ENCODE measurements around the gene CPT2. TPM values are rescaled to one million over a fixed set of nuclear protein-coding genes. Genes with fewer than 3 reads are reported as not detected.

CPT2 gene
- total RNA-seq, 1 donor from 2014 or later: 15.5 TPM

GRCh38 chr1:53188099-53188498 is 8.5 kb upstream of the CPT2 start:
- H3K27ac Mint-ChIP-seq: no peak overlapping the region
- H3K4me3 Mint-ChIP-seq: no peak overlapping the region
- no peaks in the 10 kb centered on the region for H3K9me3 Mint-ChIP-seq
- TF ChIP-seq, protein P1, sequence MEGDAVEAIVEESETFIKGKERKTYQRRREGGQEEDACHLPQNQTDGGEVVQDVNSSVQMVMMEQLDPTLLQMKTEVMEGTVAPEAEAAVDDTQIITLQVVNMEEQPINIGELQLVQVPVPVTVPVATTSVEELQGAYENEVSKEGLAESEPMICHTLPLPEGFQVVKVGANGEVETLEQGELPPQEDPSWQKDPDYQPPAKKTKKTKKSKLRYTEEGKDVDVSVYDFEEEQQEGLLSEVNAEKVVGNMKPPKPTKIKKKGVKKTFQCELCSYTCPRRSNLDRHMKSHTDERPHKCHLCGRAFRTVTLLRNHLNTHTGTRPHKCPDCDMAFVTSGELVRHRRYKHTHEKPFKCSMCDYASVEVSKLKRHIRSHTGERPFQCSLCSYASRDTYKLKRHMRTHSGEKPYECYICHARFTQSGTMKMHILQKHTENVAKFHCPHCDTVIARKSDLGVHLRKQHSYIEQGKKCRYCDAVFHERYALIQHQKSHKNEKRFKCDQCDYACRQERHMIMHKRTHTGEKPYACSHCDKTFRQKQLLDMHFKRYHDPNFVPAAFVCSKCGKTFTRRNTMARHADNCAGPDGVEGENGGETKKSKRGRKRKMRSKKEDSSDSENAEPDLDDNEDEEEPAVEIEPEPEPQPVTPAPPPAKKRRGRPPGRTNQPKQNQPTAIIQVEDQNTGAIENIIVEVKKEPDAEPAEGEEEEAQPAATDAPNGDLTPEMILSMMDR (IDR thresholded peaks at IDR 0.05; ENCODE audit: unreplicated experiment): no peak
- no peak for DNase-seq (ENCODE audit: low spot score in 2 of 2, unreplicated experiment in 2 of 2)
- H3K27me3 Mint-ChIP-seq (ENCODE audit: low read depth): peaks cover 3% of the 10 kb centered on the region
- H3K4me1 Mint-ChIP-seq: peaks cover 11% of the 10 kb centered on the region
- H3K36me3 Mint-ChIP-seq: no peaks in the 10 kb centered on the region

DNA sequence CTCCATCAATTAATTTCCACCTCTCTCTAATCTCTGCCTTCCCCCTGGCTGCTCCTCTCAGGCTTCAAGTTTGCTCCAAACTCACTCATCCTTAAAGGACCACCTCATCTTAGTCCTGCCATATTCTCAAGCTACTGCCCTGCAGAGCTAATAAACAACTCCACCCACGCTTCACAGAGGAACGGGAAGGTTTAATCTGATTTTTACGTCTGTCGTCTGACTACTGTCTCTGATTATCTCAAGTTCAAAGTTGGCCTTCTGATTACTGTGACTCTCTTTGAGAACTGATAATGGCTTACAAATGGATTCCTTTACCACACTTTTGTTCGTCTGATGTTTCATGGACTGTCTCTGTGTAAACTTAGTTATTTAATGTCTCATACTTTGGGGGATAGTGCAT is 7.6 kb upstream of the CPT2 start:
- Mint-ChIP-seq H3K27ac (no peak overlapping the region), H3K36me3 (no peaks in the 10 kb centered on the region), H3K4me3 (no peak overlapping the region), H3K9me3 (no peaks in the 10 kb centered on the region), H3K27me3 (ENCODE audit: low read depth) (peaks cover 3% of the 10 kb centered on the region), H3K4me1 (peaks cover 11% of the 10 kb centered on the region)
- DNase-seq (ENCODE audit: low spot score in 2 of 2, unreplicated experiment in 2 of 2): no peak
- TF ChIP-seq, protein P1 (IDR thresholded peaks at IDR 0.05; ENCODE audit: unreplicated experiment): no peak

GRCh38 chr1:53190210-53190611 is 6.4 kb upstream of the CPT2 start:
- H3K27me3 Mint-ChIP-seq (ENCODE audit: low read depth): peaks cover 3% of the 10 kb centered on the region
- no peak overlapping the region for H3K4me3 Mint-ChIP-seq
- DNase-seq (ENCODE audit: low spot score in 2 of 2, unreplicated experiment in 2 of 2): no peak
- H3K27ac Mint-ChIP-seq: no peak overlapping the region
- no peaks in the 10 kb centered on the region for H3K9me3 Mint-ChIP-seq
- TF ChIP-seq, protein P1 (IDR thresholded peaks at IDR 0.05; ENCODE audit: unreplicated experiment): no peak
- H3K36me3 Mint-ChIP-seq: no peaks in the 10 kb centered on the region
- H3K4me1 Mint-ChIP-seq: peaks cover 11% of the 10 kb centered on the region

DNA sequence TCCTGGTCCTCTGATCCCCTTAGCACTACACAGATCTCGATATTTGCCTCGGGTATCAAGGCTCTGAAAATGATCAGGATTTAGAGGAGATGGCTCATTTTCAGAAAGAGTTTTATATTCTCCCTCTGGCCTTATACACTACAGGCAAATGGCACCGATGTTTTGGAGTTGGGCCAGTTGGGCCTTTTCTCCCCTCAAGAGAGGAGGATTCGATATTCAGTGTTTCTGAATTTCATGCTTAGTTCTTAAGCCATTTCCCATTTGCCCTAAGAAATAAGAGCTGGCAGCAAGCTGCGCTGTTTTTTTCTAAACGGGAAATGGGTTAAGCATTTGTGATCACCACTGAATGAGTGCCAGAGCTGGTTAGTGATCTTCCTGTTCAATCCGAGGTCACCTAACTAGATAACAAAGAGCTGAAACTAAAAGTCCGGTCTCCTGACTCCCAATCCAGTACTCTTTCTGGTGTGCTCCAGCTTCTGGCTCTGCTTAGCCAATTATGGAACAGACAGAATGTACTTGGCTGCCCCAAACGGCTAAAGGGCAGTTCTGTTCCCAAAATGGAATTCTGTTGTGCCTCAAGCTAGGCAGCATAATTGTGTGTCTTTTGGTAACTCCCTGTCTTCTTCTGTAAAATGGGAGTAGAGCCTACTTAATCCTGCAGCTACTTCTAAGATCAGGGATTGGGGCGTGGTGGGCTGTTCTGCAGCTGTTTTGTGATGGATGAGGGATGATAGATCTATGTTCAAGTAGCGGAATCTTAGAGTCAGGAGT is 1.2 kb upstream of the CPT2 start:
- TF ChIP-seq, protein P1 (IDR thresholded peaks at IDR 0.05; ENCODE audit: unreplicated experiment): no peak
- Mint-ChIP-seq H3K27me3 (ENCODE audit: low read depth) (no peaks in the 10 kb centered on the region), H3K4me1 (peaks cover 23% of the 10 kb centered on the region), H3K9me3 (no peaks in the 10 kb centered on the region), H3K36me3 (no peaks in the 10 kb centered on the region), H3K4me3 (peak overlapping the region; percentile 83), H3K27ac (no peak overlapping the region)
- DNase-seq (ENCODE audit: low spot score in 2 of 2, unreplicated experiment in 2 of 2): no peak

DNA sequence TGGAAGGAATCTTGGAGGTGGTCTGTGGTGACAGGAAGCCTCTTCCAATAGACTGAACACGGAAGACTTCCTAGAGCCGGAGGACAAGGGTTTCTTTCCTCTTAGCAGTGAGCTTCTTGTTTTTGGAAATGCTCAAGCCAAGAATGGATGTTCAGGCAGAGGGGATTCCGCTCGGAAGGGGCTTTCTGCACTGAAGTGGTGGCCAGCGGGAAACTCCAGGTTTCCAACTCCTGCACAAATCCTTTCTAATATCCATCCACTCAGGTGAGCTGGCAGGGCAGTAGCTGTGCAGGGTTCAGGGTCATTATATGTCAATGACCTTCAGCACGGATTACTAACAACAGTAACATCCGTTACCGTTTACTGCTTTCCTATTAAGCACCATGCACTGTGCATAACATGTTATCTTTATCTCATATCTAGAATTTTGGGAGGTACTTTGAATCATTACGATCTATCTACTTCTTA is 573 bp upstream of the CPT2 start:
- TF ChIP-seq, protein P1 (IDR thresholded peaks at IDR 0.05; ENCODE audit: unreplicated experiment): no peak
- Mint-ChIP-seq H3K27ac (peak overlapping the region; percentile 74), H3K9me3 (no peaks in the 10 kb centered on the region), H3K36me3 (peaks cover 2% of the 10 kb centered on the region), H3K4me3 (peak overlapping the region; percentile 83), H3K27me3 (ENCODE audit: low read depth) (no peaks in the 10 kb centered on the region), H3K4me1 (peaks cover 23% of the 10 kb centered on the region)
- no peak for DNase-seq (ENCODE audit: low spot score in 2 of 2, unreplicated experiment in 2 of 2)
